ENCODE measurements around the gene GAS2L2. TPM values are rescaled to one million over a fixed set of nuclear protein-coding genes. Genes with fewer than 3 reads are reported as not detected.

Gene GAS2L2
- total RNA-seq, 1 experiment from 2014 or later, result not detected

DNA sequence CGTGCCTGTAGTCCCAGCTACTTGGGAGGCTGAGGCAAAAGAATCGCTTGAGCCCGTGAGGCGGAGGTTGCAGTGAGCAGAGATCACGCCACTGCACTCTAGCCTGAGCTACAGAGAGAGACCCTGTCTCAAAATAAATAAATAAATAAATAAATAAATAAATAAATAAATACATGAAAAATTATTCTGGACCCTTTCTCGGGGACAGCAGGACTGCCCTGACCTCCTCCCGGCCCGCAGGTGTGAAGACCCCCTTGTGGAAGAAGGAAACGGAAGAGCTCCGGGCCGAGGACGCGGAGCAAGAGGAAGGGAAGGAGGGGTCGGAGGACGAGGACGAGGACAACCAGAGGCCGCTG is 10.7 kb upstream of the GAS2L2 start:
- intact Hi-C loops (cut with micrococcal nuclease; ENCODE audit: unreplicated experiment), result no loop called here
- peaks cover 36% of the 10 kb centered on the region for H3K27me3 Mint-ChIP-seq (ENCODE audit: unreplicated experiment)
- H3K36me3 Mint-ChIP-seq (ENCODE audit: insufficient read depth, unreplicated experiment), result peaks cover 10% of the 10 kb centered on the region
- peak overlapping the region; percentile 93 for H3K4me3 Mint-ChIP-seq (ENCODE audit: low read depth, unreplicated experiment)
- no peaks in the 10 kb centered on the region for H3K9me3 Mint-ChIP-seq (ENCODE audit: low read depth, unreplicated experiment)
- H3K4me1 Mint-ChIP-seq (ENCODE audit: low read depth, unreplicated experiment), result peaks cover 10% of the 10 kb centered on the region
- CTCF ChIA-PET, result interaction anchor here (0.5 to 3.0 kb wide), 13 partner anchors 9 to 184 kb away, joined by 3 to 41 read pairs (median 4); partner anchors contain the start of genes MMP28 and TAF15
- no peak for TF ChIP-seq CTCF (IDR thresholded peaks at IDR 0.05; ENCODE audit: unreplicated experiment)
- BruUV-seq (replicated peaks), result no TSS peak
- DNase-seq, result no peak
- H3K27ac Mint-ChIP-seq (ENCODE audit: unreplicated experiment), result no peak overlapping the region

GRCh38 chr17:35761601-35762000 is 8.6 kb upstream of the GAS2L2 start:
- no peak for DNase-seq
- H3K4me3 Mint-ChIP-seq (ENCODE audit: low read depth, unreplicated experiment), result no peak overlapping the region
- CTCF ChIA-PET, result interaction anchor here (0.6 kb wide), 1 partner anchor 22 kb away, joined by 3 read pairs; no protein-coding TSS in a partner anchor
- H3K27ac Mint-ChIP-seq (ENCODE audit: unreplicated experiment), result no peak overlapping the region
- no peaks in the 10 kb centered on the region for H3K9me3 Mint-ChIP-seq (ENCODE audit: low read depth, unreplicated experiment)
- BruUV-seq (replicated peaks), result no TSS peak
- TF ChIP-seq CTCF (IDR thresholded peaks at IDR 0.05; ENCODE audit: unreplicated experiment), result no peak
- H3K4me1 Mint-ChIP-seq (ENCODE audit: low read depth, unreplicated experiment), result peaks cover 10% of the 10 kb centered on the region
- intact Hi-C loops (cut with micrococcal nuclease; ENCODE audit: unreplicated experiment), result no loop called here
- H3K27me3 Mint-ChIP-seq (ENCODE audit: unreplicated experiment), result peaks cover 19% of the 10 kb centered on the region
- peaks cover 10% of the 10 kb centered on the region for H3K36me3 Mint-ChIP-seq (ENCODE audit: insufficient read depth, unreplicated experiment)

DNA sequence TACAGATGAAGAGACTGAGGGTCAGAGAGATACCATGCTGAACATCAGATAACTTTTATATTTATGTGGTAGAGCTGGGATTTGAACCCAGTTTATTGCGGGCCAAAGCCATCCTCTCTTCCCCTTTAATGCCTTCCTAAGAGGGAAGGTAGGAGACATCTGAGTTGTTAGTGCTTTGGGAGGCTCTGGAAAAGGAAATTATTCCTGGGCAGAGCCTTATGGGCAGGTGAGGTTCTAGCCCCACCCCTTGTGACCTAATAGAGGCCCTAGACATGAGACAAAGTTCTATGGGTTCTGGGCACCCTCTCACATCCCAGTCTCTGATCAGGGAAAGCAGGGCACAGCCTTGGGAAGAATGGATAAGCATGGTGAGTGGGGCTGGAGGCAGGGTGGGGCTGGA is 7.5 kb upstream of the GAS2L2 start, which contains the start of gene C17orf50:
Gene C17orf50, plus strand, starts transcription at position 301 of the 400 bp plus-strand sequence. Its CDS starts 55 bp downstream, at position 356.
- no peak for DNase-seq
- Mint-ChIP-seq H3K27ac (ENCODE audit: unreplicated experiment) (no peak within 1 kb of the TSS), H3K36me3 (ENCODE audit: insufficient read depth, unreplicated experiment) (peaks cover 10% of the 10 kb centered on the region), H3K4me3 (ENCODE audit: low read depth, unreplicated experiment) (no peak within 1 kb of the TSS), H3K27me3 (ENCODE audit: unreplicated experiment) (peaks cover 19% of the 10 kb centered on the region), H3K9me3 (ENCODE audit: low read depth, unreplicated experiment) (no peaks in the 10 kb centered on the region), H3K4me1 (ENCODE audit: low read depth, unreplicated experiment) (peaks cover 10% of the 10 kb centered on the region)
- intact Hi-C loops (cut with micrococcal nuclease; ENCODE audit: unreplicated experiment), result no loop called here
- no TSS peak for BruUV-seq (replicated peaks)
- CTCF ChIA-PET, result interaction anchor here (1.9 kb wide), 1 partner anchor 13 kb away, joined by 4 read pairs; no protein-coding TSS in a partner anchor
- TF ChIP-seq CTCF (IDR thresholded peaks at IDR 0.05; ENCODE audit: unreplicated experiment), result no peak

- peaks cover 10% of the 10 kb centered on the region for H3K36me3 Mint-ChIP-seq (ENCODE audit: insufficient read depth, unreplicated experiment)
- intact Hi-C loops (cut with micrococcal nuclease; ENCODE audit: unreplicated experiment), result no loop called here
- CTCF ChIA-PET, result no interaction called here
- H3K9me3 Mint-ChIP-seq (ENCODE audit: low read depth, unreplicated experiment), result no peaks in the 10 kb centered on the region
- no peak overlapping the region for H3K4me3 Mint-ChIP-seq (ENCODE audit: low read depth, unreplicated experiment)
- no peak for DNase-seq
- peaks cover 46% of the 10 kb centered on the region for H3K27me3 Mint-ChIP-seq (ENCODE audit: unreplicated experiment)
- no TSS peak for BruUV-seq (replicated peaks)
- H3K4me1 Mint-ChIP-seq (ENCODE audit: low read depth, unreplicated experiment), result peaks cover 10% of the 10 kb centered on the region
- TF ChIP-seq CTCF (IDR thresholded peaks at IDR 0.05; ENCODE audit: unreplicated experiment), result no peak
- no peak overlapping the region for H3K27ac Mint-ChIP-seq (ENCODE audit: unreplicated experiment)
Measured at GRCh38 chr17:35757243-35757642, 4.2 kb upstream of the GAS2L2 start.
